KG1 (cell line): ENCODE data around the gene ADORA2B.
"Not testable (repeated sequence)": the region's sequence is repeated elsewhere in the genome, so short reads cannot be mapped to it uniquely, and the experiment has no call there.

Experiments used
- DNase-seq: peaks from one replicate; lab custom pipeline; 2025; lab: John Stamatoyannopoulos, UW

Gene ADORA2B

DNA sequence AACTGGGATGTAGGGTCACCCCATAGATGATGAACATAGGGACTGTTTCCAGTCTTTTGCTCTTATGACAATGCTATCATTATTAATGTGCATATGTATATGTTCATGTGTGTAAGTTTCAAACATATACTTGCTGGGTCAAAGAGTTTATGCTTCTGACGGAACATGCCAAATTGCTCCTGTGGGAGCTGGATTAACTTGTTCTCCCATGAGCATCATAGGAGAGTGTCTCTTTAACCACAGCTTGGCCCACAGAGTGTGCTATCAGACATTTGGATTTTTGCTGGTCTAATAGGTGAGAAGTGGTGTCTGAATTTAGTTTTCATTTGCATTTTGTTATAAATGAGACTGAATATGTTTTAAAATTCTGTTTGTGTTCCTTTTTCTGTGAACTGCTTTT, 22.3 kb upstream of the ADORA2B start:
- DNase-seq, result no peak

DNA sequence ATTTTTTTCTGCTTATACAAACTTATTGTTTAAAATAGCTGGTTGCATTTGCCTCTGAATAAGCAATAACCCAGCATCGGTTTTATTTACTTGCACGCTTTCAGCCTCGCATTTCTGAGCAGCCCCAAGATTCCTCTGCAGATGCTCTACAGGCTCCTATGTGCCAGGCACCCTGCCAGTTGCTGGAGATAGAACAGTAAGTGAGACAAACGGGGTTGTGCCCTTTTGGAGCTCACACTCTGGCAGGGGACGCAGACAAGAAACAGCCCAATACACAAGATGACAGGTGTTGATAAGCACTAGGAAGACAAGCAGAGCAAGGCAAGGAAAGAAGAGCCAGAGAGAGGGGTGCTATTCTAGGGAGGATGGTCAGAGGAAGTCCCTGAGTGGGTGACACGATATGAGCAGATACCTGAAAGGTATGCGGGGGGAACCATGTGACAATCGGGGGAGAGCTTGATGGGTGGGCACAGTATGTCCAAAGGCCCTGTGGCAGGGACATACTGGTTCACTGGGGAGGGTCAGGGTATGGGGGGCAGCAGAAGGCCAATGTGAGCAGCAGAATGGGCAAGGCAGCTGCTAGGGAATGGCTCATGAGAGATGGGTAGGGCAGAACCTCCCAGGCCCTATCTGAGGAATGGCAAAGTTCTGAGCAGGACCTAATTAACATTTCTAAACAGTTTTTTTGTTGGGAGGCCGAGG, 18.7 kb upstream of the ADORA2B start:
- DNase-seq, result no peak

GRCh38 chr17:15928286-15928785, 16.6 kb upstream of the ADORA2B start:
- DNase-seq, result no peak

GRCh38 chr17:15929941-15930340, 15.0 kb upstream of the ADORA2B start:
- DNase-seq, result no peak

DNA sequence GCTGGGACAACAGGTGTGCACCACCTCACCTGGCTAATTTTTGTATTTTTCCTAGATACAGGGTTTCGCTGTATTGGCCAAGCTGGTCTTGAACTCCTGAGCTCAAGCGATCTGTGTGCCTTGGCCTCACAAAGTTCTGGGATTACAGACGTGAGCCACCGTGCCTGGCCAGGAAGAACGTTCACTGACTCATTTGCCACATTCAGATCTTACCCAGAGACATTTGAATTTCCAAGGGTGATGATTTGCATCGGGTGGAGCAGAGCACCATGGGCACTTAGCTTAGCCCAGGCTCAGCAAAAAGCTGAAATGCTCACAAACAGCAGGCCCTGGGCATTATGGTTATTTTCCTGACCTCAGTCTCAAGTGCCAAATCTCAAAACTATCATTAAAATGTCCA, 14.5 kb upstream of the ADORA2B start:
- no peak for DNase-seq

DNA sequence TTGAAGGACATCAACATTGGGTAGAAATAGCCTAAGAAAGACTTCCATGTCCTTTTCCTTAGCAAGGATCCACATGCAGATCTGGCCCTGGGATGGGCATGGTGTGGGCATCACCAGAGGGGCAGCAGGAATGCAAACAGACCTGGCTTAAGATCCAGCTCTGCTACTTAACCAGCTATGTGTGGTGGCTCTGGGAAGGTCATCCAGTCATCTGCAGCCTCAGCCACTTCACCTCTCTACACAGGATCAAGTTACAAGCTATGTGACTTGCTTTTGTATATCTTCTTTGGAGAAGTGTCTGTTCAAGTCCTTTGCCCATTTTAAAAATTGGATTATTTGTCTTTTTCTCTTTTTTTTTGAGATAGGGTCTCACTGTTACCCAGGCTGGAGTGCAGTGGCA, 13.5 kb upstream of the ADORA2B start:
- no peak for DNase-seq

GRCh38 chr17:15934866-15935265, 10.1 kb upstream of the ADORA2B start:
- no peak for DNase-seq

GRCh38 chr17:15935891-15936290, 9.0 kb upstream of the ADORA2B start:
- DNase-seq, result no peak

GRCh38 chr17:15936481-15936880, 8.4 kb upstream of the ADORA2B start:
- DNase-seq, result not testable (repeated sequence)

DNA sequence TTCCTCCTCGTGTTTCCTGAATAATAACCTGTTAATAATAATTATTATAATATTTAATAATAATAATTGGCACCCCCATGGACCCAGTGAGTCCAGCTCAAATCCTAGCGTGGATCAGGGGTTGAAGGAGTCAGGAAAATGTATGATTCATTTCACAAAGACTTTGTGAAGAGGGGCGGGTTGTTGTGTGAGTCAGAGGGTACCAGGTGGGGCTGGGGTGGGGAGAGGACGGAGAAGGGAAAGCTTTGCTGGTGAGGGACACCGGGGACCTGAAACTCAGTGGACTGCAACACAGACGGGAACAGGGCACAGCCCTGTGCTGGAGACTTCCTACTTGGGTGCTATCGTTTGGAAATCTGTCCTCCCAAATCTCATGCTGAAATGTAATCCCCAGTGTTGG, 3.1 kb upstream of the ADORA2B start:
- no peak for DNase-seq

DNA sequence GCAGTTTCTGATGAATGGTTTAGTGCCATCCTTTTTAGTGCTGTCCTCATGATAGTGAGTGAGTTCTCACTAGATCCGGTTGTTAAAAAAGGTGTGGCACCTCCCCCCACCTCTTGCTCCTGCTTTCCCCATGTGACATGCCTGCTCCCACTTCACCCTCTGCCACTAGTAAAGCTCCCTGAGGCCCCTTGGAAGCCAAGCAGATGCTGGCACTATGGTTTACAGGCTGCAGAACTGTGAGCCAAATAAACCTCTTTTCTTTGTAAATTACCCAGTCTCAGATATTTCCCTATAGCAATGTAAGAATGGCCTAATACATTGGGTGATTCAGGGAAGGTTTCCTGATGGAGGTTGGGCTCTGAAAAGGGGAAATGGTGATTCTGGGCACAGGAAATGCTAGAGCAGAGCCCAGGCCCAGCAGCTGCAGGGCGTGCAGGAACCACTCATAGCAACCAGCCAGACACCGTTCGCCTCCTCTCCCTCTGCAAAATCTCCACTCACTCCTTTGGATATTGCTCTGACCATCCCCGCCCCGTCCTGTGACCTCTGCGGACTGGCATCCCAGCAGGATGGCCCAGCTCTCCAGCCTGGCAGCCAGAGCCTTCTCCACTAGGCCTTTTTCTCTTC, 2.6 kb upstream of the ADORA2B start:
- no peak for DNase-seq

DNA sequence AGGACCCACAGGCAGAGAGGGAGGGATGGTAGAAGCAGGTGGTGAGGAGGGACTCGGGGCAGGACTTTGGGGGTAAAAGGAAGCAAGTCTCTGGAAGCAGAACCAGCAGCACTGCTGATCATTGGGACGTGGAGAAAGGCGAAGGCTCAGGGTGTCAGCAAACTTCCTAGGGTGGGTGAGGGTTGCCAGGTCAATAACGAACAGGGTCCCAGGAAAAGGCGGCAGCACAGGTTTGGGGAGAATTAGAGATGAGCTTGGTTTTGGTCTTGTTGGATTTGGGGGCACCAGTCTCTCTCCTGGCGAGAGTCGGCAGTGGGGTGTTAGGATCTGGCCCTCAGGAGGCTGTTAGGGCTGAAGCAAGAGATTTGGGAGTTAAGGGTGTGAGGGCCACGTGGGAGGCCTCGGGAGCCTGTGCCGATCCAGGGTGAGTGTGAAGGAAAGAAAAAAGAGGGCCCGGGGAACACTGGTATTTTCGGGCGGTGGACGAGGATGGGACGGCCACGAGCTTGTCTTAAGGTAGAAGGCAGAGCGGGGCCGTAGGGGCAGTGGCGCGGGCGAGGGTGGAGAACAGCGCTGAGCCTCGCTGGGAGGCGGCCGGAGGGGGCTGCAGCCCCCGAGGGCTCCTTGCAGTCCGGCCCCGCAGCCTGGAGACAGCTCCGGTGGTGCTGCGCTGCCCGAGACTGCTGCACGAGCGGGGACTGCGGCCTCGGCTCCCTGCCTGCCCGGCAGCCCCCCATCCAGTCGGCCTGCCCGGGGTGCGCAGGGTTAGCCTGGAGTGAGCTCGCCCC, 765 bp upstream of the ADORA2B start:
- no peak for DNase-seq

- no peak for DNase-seq
These were observed 729 bp downstream of the ADORA2B start for GRCh38 chr17:15945527-15946191.

DNA sequence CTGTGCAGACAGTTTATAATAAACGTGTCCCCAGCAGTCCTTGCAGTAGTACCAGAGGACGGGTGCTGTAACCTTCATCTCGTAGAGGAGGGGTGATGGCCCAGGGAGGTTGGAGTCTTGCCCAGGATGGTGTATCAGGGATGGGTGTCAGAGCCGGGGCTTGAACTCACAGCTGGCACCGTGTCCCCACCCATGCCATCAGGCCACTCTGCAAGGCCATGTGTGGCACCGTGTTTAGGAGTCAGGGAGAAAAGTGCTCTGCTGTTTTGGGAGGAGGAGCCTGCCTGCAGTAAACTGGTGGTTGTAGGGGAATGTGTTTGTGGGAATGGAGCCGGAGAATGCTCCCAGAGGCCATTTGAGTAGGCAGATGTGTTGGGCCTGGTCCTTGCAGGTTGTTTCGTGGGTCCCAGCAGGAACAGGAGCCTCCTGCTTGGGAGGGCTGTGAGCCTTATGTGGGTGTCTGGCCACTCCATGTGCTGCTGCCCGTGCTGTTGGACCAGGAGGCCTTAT, 1.7 kb downstream of the ADORA2B start:
- no peak for DNase-seq

GRCh38 chr17:15947271-15947670, 2.3 kb downstream of the ADORA2B start:
- no peak for DNase-seq

DNA sequence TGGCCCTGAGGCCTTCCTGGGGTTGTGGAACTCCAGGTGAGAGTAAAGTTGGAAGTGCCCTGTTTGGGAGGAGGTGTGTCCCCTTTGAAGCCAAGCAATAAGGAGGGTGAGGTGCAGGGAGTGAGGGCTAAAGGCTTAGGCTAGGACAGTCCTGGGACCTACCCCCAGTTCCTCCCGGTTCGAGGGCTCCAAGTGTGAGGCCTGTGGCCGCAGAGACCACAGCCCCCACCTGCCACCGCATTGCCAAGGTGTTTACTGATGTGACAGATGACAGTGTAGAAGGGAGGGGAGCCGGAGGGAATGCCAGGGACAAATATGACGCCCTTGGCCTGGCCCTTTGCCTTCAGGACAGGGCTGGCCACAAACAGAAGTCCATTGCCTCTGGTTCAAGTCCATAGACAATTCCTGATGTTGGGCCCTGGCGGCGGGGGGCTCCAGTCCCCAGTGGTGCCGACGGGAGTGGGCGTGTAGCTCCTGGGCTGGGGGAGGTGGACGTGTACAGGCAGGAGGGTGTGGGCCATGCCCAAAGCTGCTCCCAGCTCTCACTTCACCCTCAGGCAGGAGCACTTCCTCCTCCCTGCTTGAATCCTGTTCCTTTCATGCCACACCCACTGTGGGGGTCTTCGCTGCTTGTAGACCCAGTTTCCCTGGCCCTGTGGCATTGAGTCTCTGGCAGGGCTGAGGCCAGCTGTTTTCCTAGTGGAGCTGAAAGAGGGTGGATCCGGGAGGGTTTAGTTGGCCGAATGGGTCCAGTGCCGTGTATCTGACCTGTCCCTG, 3.2 kb downstream of the ADORA2B start:
- no peak for DNase-seq

GRCh38 chr17:15951368-15952047, 6.6 kb downstream of the ADORA2B start:
- no peak for DNase-seq

DNA sequence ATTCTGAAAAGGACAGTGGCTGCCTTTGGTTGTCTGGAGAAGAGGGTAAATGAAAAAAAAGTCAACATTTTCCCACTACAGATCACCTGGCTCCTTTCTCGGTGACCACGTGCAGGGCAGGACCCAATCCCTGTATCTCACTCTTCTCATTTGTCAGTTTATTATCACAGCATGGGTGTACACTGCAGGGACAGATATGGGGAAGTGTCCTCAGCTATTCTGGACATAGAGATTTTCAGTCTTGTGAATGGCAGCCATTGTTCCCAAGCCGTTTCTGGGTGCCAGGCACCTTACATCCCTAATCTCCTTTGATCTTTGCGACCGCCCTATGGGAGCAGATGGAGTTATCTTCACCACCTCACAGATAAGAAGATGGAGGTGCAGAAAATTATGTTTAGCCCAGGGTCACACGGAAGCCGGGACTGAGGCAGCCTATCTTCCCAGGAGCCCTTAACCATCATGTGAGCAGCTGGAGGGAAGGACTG, 7.2 kb downstream of the ADORA2B start:
- DNase-seq, result no peak

DNA sequence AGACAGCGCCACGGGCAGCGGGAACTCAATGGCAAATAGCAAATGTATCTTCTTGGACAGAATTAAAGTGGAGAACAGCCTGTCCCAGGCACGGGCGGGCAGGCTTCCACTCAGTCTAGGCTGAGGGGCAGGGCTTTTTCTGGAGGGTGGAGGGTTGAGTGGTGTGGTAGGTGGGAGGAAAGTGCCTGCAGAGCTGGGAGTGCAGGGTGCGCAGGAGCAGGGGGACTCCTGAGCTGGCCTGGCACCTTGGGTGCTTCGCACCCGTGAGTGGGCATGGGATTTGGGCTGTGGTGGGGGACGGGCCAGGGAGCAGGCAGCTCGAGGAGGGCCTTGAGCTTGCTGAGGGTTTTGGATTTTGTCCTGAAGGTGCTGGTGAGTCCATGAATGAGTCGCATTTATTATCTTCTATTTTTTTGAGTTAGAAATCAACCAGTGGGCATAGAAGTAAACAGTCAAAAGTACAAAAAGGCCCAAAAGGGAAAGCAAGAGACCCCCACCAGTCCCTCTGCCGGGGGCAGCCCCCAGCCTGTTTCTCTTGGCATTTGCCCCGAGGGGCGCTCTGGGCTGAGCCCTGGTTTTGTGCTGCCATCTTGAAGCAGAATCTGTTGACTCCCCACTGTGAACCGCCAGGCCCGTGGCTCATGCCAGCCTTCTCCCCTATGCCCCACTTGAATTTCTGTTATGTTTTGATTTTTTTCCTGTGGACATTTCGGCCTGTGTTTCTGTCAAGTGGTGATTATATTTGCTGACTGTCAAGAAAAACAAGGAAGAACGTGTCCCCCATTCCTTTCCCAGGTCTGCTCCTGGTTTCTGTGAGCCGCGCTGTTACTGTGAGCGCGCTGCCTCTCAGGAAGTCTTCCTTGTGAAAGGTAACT, 8.2 kb downstream of the ADORA2B start:
- no peak for DNase-seq

GRCh38 chr17:15954222-15954621, 9.3 kb downstream of the ADORA2B start:
- DNase-seq, result no peak
